ENCODE data around the gene CILP2. TPM values are rescaled to one million over a fixed set of nuclear protein-coding genes. Genes with fewer than 3 reads are reported as not detected.

Gene CILP2
- total and polyA plus RNA-seq, 8 donors: under 0.01 to 1.4 (median 0.39) TPM; not detected in 4

- 20 to 34% (median 24%) methylated on average over 36 to 59 of the region's 59 CpGs for WGBS, 5 donors
- TF ChIP-seq EP300 (IDR thresholded peaks at IDR 0.05): no peak
- TF ChIP-seq POLR2A (IDR thresholded peaks at IDR 0.05): no peak
- TF ChIP-seq POLR2AphosphoS5 (IDR thresholded peaks at IDR 0.05): no peak
- no peak for TF ChIP-seq CTCF (IDR thresholded peaks at IDR 0.05)
- peaks cover 0 to 6% (median 2%) of the 10 kb centered on the region in 4 donors for H3K36me3 ChIP-seq
- H3K27me3 ChIP-seq: peaks cover 16 to 66% (median 53%) of the 10 kb centered on the region in 3 donors
- DNase-seq: peak in 1 of 2 donors; percentile 63
- peaks cover 24 to 50% (median 45%) of the 10 kb centered on the region in 4 donors for H3K4me1 ChIP-seq
- intact Hi-C loops (cut with DNase I; ENCODE audit: low total_unique reads): loop anchor here (5.0 to 10.0 kb wide), 2 partner anchors 105 to 417 kb away; partner anchors contain the start of gene GMIP
- peaks cover 0 to 9% (median 0%) of the 10 kb centered on the region in 4 donors for H3K9me3 ChIP-seq
- peak overlapping the region; percentile 7 to 43 (median 34) for H3K4me3 ChIP-seq
- no peak overlapping the region for H3K27ac ChIP-seq
These were observed 703 bp upstream of the CILP2 start for GRCh38 chr19:19537075-19538048.

- Histone ChIP-seq H3K27ac (no peak overlapping the region), H3K4me1 (peaks cover 24 to 47% (median 42%) of the 10 kb centered on the region in 4 donors), H3K9me3 (peaks cover 0 to 9% (median 0%) of the 10 kb centered on the region in 4 donors), H3K27me3 (peaks cover 16 to 81% (median 54%) of the 10 kb centered on the region in 3 donors), H3K4me3 (peak overlapping the region in 2 of 4 donors; percentile 34), H3K36me3 (peaks cover 0 to 6% (median 2%) of the 10 kb centered on the region in 4 donors)
- peak in 1 of 2 donors; percentile 61 for DNase-seq
- intact Hi-C loops (cut with DNase I; ENCODE audit: low total_unique reads): loop anchor here (5.0 to 10.0 kb wide), 2 partner anchors 104 to 416 kb away; partner anchors contain the start of gene GMIP
- TF ChIP-seq CTCF (IDR thresholded peaks at IDR 0.05): no peak
- TF ChIP-seq POLR2AphosphoS5 (IDR thresholded peaks at IDR 0.05): no peak
- TF ChIP-seq EP300 (IDR thresholded peaks at IDR 0.05): no peak
- TF ChIP-seq POLR2A (IDR thresholded peaks at IDR 0.05): no peak
- WGBS, 5 donors: 18 to 37% (median 30%) methylated on average over 7 of the region's 7 CpGs
These were observed 711 bp downstream of the CILP2 start for GRCh38 chr19:19538785-19539166.

- Histone ChIP-seq H3K4me1 (peaks cover 24 to 47% (median 42%) of the 10 kb centered on the region in 4 donors), H3K4me3 (no peak overlapping the region), H3K27me3 (peaks cover 16 to 90% (median 54%) of the 10 kb centered on the region in 3 donors), H3K9me3 (peaks cover 0 to 9% (median 0%) of the 10 kb centered on the region in 4 donors), H3K36me3 (peaks cover 0 to 6% (median 2%) of the 10 kb centered on the region in 4 donors), H3K27ac (no peak overlapping the region)
- WGBS, 5 donors: 32 to 39% (median 36%) methylated on average over 8 to 19 of the region's 19 CpGs
- intact Hi-C loops (cut with DNase I; ENCODE audit: low total_unique reads): loop anchor here (5.0 to 10.0 kb wide), 2 partner anchors 103 to 415 kb away; partner anchors contain the start of gene GMIP
- TF ChIP-seq POLR2AphosphoS5 (IDR thresholded peaks at IDR 0.05) (no peak), CTCF (IDR thresholded peaks at IDR 0.05) (no peak), POLR2A (IDR thresholded peaks at IDR 0.05) (no peak), EP300 (IDR thresholded peaks at IDR 0.05) (no peak)
- DNase-seq: no peak
These were observed 1.6 kb downstream of the CILP2 start for GRCh38 chr19:19539698-19540063.

- peaks cover 0 to 9% (median 0%) of the 10 kb centered on the region in 4 donors for H3K9me3 ChIP-seq
- no peak overlapping the region for H3K27ac ChIP-seq
- H3K36me3 ChIP-seq: peaks cover 0 to 6% (median 2%) of the 10 kb centered on the region in 4 donors
- WGBS, 5 donors: 16 to 32% (median 19%) methylated on average over 52 to 74 of the region's 74 CpGs
- no peak for TF ChIP-seq POLR2AphosphoS5 (IDR thresholded peaks at IDR 0.05)
- no peak for TF ChIP-seq POLR2A (IDR thresholded peaks at IDR 0.05)
- TF ChIP-seq EP300 (IDR thresholded peaks at IDR 0.05): no peak
- no peak for TF ChIP-seq CTCF (IDR thresholded peaks at IDR 0.05)
- peaks cover 24 to 47% (median 42%) of the 10 kb centered on the region in 4 donors for H3K4me1 ChIP-seq
- H3K4me3 ChIP-seq: peak overlapping the region; percentile 23 to 42 (median 25)
- intact Hi-C loops (cut with DNase I; ENCODE audit: low total_unique reads): no loop called here
- DNase-seq: peak; percentile 69 to 92
- H3K27me3 ChIP-seq: peaks cover 16 to 95% (median 54%) of the 10 kb centered on the region in 3 donors
These were observed 2.1 kb downstream of the CILP2 start for GRCh38 chr19:19540064-19540714.

All from stomach (tissue), 9 donors.